Lower leg skin (tissue), 4 donors: ENCODE results near the gene MAD1L1. TPM values are rescaled to one million over a fixed set of nuclear protein-coding genes. Genes with fewer than 3 reads are reported as not detected.

Experiments used
- DNase-seq, 2 donors: peaks; one replicate each; pipeline ENCODE4 v3.0.0-alpha.2; 2019; ENCODE audit warnings: low spot score in 2 of 2
- H3K4me3 ChIP-seq: fragments of 200-600 bp; sonication (generic); 2 replicates; pipeline ENCODE4 v1.5.1; 2017; ENCODE audit warnings: mild to moderate bottlenecking, low read depth; ENCODE audit not compliant: poor library complexity, severe bottlenecking
- CTCF ChIP-seq, 3 donors: fragments of 450-650 bp; IDR thresholded peaks; one replicate each; pipeline ENCODE4 v1.5.1; 2016; ENCODE audit warnings: antibody characterized with exemption in 3 of 3, mild to moderate bottlenecking in 3 of 3, moderate library complexity in 2 of 3
- POLR2A ChIP-seq, 2 donors: fragments of 450-650 bp; IDR thresholded peaks; one replicate each; pipeline ENCODE4 v1.6.1; 2016 to 2017; ENCODE audit warnings: antibody characterized with exemption in 2 of 2, mild to moderate bottlenecking in 1 of 2, moderate library complexity in 1 of 2
- WGBS, 2 donors: methylation state at CpG; one replicate each; pipeline ENCODE4 v1.1.5; 2018; 5-methylcytosine and 5-hydroxymethylcytosine counted together
- intact Hi-C: fragments of 100-400 bp; cut with DNase I; formaldehyde crosslinking; loops from one replicate; pipeline ENCODE4 v1.15.0; 2023; ENCODE audit warnings: low total_unique reads
- total RNA-seq, 4 donors: library from RNA; depleted of rRNA; stranded (reverse); fragments of >200 nt; gene quantifications; one replicate each; pipeline ENCODE4 v1.1.0, GENCODE V29; 2016

The MAD1L1 gene
- total RNA-seq, 4 donors from 2014 or later, result 37.7 to 77.8 (median 59.4) TPM

DNA sequence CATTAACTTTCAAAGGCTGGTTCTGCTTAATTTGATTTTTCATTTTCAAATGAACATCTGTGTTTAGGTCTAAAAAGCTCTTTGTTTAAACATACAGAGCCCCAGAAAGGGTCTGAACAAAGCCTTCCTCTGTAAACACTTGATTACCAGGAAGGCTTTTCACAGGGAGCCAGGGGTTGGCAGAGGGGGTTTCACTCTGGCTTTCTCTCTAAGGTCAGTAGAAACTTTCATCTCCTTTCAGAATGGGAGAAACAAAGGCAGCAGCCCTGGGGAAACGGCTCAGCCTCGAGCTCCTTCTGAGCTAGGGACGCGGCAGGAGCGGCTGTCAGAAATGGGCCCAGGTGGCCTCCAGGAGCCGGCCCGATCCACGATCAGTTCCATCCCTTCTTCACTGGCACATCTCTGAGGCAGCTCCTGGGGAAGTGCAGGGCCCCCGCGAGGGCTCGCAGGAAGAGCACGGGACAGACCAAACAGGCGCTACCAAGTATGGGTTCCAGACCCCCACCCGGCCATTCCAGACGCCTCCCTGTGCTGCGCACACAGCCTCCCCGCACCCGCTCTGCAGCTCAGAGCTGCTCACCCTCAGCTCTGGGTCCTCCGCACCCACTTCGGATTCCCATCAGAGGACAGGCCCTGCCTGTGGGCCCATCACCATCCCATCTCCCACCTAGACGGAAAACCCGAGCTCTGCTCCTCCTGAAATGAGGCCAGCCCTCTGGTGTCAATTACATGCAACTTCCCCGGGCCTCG, 124.1 kb downstream of the MAD1L1 start:
- no peak for TF ChIP-seq POLR2A (IDR thresholded peaks at IDR 0.05)
- no peak for TF ChIP-seq CTCF (IDR thresholded peaks at IDR 0.05)
- H3K4me3 ChIP-seq, result no peak overlapping the region
- DNase-seq, result no peak
- intact Hi-C loops, result no loop called here
- WGBS, 2 donors, result 86 to 91% methylated on average over 24 of the region's 24 CpGs

DNA sequence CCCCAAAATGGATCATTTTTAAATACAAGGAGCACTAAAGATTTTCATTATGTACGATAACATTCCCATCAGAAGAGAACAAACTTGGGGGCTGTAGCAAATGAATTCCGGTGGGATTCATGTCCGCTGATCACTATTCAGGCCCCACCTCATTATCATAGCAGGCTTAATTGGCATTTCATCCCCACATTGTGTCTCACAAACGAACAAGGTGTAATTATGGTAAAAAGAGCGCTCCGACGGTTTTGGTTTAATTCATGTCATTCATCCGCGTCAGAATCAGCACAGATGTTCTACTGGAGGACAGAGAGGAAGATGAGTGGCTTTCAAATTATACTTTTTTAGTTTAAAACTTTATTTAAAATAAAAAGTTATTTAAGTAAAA, 124.7 kb downstream of the MAD1L1 start:
- no peak overlapping the region for H3K4me3 ChIP-seq
- TF ChIP-seq POLR2A (IDR thresholded peaks at IDR 0.05), result no peak
- no peak for TF ChIP-seq CTCF (IDR thresholded peaks at IDR 0.05)
- 88 to 92% methylated on average over 9 of the region's 9 CpGs for WGBS, 2 donors
- DNase-seq, result no peak
- intact Hi-C loops, result no loop called here

DNA sequence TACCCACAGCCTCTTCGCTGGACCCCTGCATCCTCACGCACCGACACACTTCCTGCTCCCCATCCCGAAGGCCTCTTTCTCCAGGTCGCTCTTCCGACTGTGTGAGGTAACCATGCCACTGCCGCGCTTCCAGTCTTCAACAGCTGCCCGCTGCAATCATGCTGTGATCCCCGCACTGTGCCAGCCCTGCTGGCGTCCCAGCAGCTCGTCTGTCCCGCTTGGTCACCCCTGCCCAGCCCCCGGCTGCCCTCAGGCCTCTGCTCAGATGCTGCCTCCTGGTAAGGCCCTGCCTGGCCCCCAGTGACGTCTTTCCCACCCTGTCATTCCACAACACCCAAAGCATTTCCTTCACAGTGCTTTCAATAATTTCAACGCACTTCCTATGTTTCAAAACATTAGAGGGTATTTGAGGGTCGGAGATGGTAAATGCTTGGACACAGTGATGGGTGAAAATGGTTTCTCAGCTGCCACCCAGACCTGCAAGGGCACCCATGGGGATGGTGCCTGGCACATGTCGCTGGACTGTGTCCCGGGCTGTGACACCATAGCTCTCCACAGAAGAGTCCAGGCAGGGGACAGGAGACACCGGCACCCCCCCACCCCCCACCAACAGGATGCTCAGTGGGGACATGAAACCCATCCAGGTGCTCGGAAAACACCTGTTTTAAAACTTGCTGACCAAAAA, 125.2 kb downstream of the MAD1L1 start:
- H3K4me3 ChIP-seq, result no peak overlapping the region
- TF ChIP-seq POLR2A (IDR thresholded peaks at IDR 0.05) (no peak), CTCF (IDR thresholded peaks at IDR 0.05) (no peak)
- intact Hi-C loops, result no loop called here
- no peak for DNase-seq
- 82 to 83% methylated on average over 21 of the region's 21 CpGs for WGBS, 2 donors

- H3K4me3 ChIP-seq, result no peak overlapping the region
- TF ChIP-seq POLR2A (IDR thresholded peaks at IDR 0.05) (no peak), CTCF (IDR thresholded peaks at IDR 0.05) (no peak)
- intact Hi-C loops, result no loop called here
- WGBS, 2 donors, result 28 to 46% methylated on average over 2 to 5 of the region's 15 CpGs
- peak in 1 of 2 donors; percentile 89 for DNase-seq
These were observed 125.8 kb downstream of the MAD1L1 start for GRCh38 chr7:2106924-2107323.

DNA sequence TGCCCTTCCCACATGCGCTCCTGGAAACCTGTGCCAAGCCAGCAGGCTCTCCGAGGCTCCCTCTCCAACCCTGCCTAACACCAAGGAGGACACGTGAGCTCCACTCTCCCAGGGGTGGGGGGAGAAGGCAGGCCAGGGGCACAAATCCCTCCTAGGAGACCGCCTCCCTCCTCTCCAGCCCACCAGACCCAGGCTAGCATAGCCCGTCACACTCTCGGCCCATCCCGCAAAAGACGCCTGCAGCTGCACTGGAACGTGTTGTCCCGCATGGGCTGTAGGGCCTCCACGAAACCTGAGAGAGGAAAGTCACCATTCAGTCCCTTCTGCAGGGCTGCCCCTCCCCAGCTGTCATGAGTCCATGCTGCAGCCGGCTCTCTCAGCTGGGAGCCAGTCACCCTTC, 126.3 kb downstream of the MAD1L1 start:
- DNase-seq, result no peak

More for the DNA sequence above, 126.3 kb downstream of the MAD1L1 start:
- H3K4me3 ChIP-seq, result no peak overlapping the region
- WGBS, 2 donors, result 85 to 89% methylated on average over 12 of the region's 12 CpGs
- intact Hi-C loops, result no loop called here
- TF ChIP-seq CTCF (IDR thresholded peaks at IDR 0.05) (no peak), POLR2A (IDR thresholded peaks at IDR 0.05) (no peak)
